CD4-positive, alpha-beta T cell treated with Interleukin-17A for 1 hour (primary cell): Measurements from ENCODE around the gene PNPLA7.
A peak's percentile ranks its signal among the peaks of the same experiment; 100 is the strongest.

Experiments used
- DNase-seq: peaks from one replicate; pipeline ENCODE4 v3.0.0-alpha.2; 2020

Gene PNPLA7

GRCh38 chr9:137492464-137493363 lies 57.5 kb downstream of the PNPLA7 start:
- peak; percentile 18 for DNase-seq

GRCh38 chr9:137491735-137492432 lies 58.3 kb downstream of the PNPLA7 start:
- no peak for DNase-seq

- DNase-seq, result no peak
Measured at GRCh38 chr9:137490532-137491186, 59.5 kb downstream of the PNPLA7 start.

- DNase-seq, result no peak
Measured at GRCh38 chr9:137488906-137489305, 61.3 kb downstream of the PNPLA7 start.

GRCh38 chr9:137488327-137488653 lies 61.9 kb downstream of the PNPLA7 start:
- DNase-seq, result no peak

GRCh38 chr9:137487454-137488326 lies 62.5 kb downstream of the PNPLA7 start:
- DNase-seq, result no peak

GRCh38 chr9:137486545-137487453 lies 63.4 kb downstream of the PNPLA7 start:
- DNase-seq, result no peak

GRCh38 chr9:137486141-137486490 lies 64.1 kb downstream of the PNPLA7 start:
- DNase-seq, result no peak

- DNase-seq, result no peak
Measured at GRCh38 chr9:137485343-137486140, 64.7 kb downstream of the PNPLA7 start.

GRCh38 chr9:137484551-137485315 lies 65.5 kb downstream of the PNPLA7 start:
- no peak for DNase-seq

GRCh38 chr9:137482094-137482781 lies 68.0 kb downstream of the PNPLA7 start:
- no peak for DNase-seq

- DNase-seq, result no peak
Measured at GRCh38 chr9:137480686-137481683, 69.2 kb downstream of the PNPLA7 start.

GRCh38 chr9:137479892-137480685 lies 70.1 kb downstream of the PNPLA7 start:
- DNase-seq, result no peak

- DNase-seq, result no peak
Measured at GRCh38 chr9:137478962-137479861, 71.0 kb downstream of the PNPLA7 start.

- no peak for DNase-seq
Measured at GRCh38 chr9:137478613-137478961, 71.6 kb downstream of the PNPLA7 start.
